Measurements from ENCODE around the gene SEMA4D.
"Not testable (repeated sequence)": the region's sequence is repeated elsewhere in the genome, so short reads cannot be mapped to it uniquely, and the experiment has no call there.

SEMA4D gene

GRCh38 chr9:89488131-89488530, 9.8 kb downstream of the SEMA4D start:
- peaks cover 11% of the 10 kb centered on the region; the same call in 1 of the 2 replicates for H3K4me1 ChIP-seq (ENCODE audit: insufficient read depth, low read length)
- no peaks in the 10 kb centered on the region for H3K9me3 ChIP-seq (ENCODE audit: control insufficient read depth, insufficient read depth, low read length)
- H3K36me3 ChIP-seq (ENCODE audit: insufficient read depth, low read length), result no peaks in the 10 kb centered on the region
- H3K9ac ChIP-seq (ENCODE audit: low read depth, low read length), result no peak overlapping the region

GRCh38 chr9:89486681-89487080, 11.2 kb downstream of the SEMA4D start:
- Histone ChIP-seq H3K9ac (ENCODE audit: low read depth, low read length) (no peak overlapping the region), H3K9me3 (ENCODE audit: control insufficient read depth, insufficient read depth, low read length) (no peaks in the 10 kb centered on the region), H3K36me3 (ENCODE audit: insufficient read depth, low read length) (no peaks in the 10 kb centered on the region), H3K4me1 (ENCODE audit: insufficient read depth, low read length) (peaks cover 11% of the 10 kb centered on the region; the same call in 1 of the 2 replicates)

GRCh38 chr9:89484475-89485404, 13.2 kb downstream of the SEMA4D start:
- Histone ChIP-seq H3K4me1 (ENCODE audit: insufficient read depth, low read length) (peaks cover 8% of the 10 kb centered on the region; the same call in 1 of the 2 replicates), H3K9me3 (ENCODE audit: control insufficient read depth, insufficient read depth, low read length) (no peaks in the 10 kb centered on the region), H3K9ac (ENCODE audit: low read depth, low read length) (no peak overlapping the region), H3K36me3 (ENCODE audit: insufficient read depth, low read length) (no peaks in the 10 kb centered on the region)

- Histone ChIP-seq H3K4me1 (ENCODE audit: insufficient read depth, low read length) (peaks cover 8% of the 10 kb centered on the region; the same call in 1 of the 2 replicates), H3K9me3 (ENCODE audit: control insufficient read depth, insufficient read depth, low read length) (no peaks in the 10 kb centered on the region), H3K9ac (ENCODE audit: low read depth, low read length) (no peak overlapping the region), H3K36me3 (ENCODE audit: insufficient read depth, low read length) (no peaks in the 10 kb centered on the region)
Measured at GRCh38 chr9:89483592-89484474, 14.1 kb downstream of the SEMA4D start.

- Histone ChIP-seq H3K4me1 (ENCODE audit: insufficient read depth, low read length) (peaks cover 13% of the 10 kb centered on the region), H3K9me3 (ENCODE audit: control insufficient read depth, insufficient read depth, low read length) (no peaks in the 10 kb centered on the region), H3K36me3 (ENCODE audit: insufficient read depth, low read length) (no peaks in the 10 kb centered on the region), H3K9ac (ENCODE audit: low read depth, low read length) (no peak overlapping the region)
Measured at GRCh38 chr9:89482901-89483361, 15.0 kb downstream of the SEMA4D start.

GRCh38 chr9:89482056-89482851, 15.7 kb downstream of the SEMA4D start:
- no peaks in the 10 kb centered on the region for H3K36me3 ChIP-seq (ENCODE audit: insufficient read depth, low read length)
- peaks cover 18% of the 10 kb centered on the region for H3K4me1 ChIP-seq (ENCODE audit: insufficient read depth, low read length)
- H3K9ac ChIP-seq (ENCODE audit: low read depth, low read length), result no peak overlapping the region
- no peaks in the 10 kb centered on the region for H3K9me3 ChIP-seq (ENCODE audit: control insufficient read depth, insufficient read depth, low read length)

GRCh38 chr9:89481538-89481915, 16.4 kb downstream of the SEMA4D start:
- H3K36me3 ChIP-seq (ENCODE audit: insufficient read depth, low read length), result no peaks in the 10 kb centered on the region
- no peak overlapping the region for H3K9ac ChIP-seq (ENCODE audit: low read depth, low read length)
- no peaks in the 10 kb centered on the region for H3K9me3 ChIP-seq (ENCODE audit: control insufficient read depth, insufficient read depth, low read length)
- peaks cover 18% of the 10 kb centered on the region for H3K4me1 ChIP-seq (ENCODE audit: insufficient read depth, low read length)

GRCh38 chr9:89480825-89481537, 16.9 kb downstream of the SEMA4D start:
- Histone ChIP-seq H3K4me1 (ENCODE audit: insufficient read depth, low read length) (peaks cover 18% of the 10 kb centered on the region), H3K9me3 (ENCODE audit: control insufficient read depth, insufficient read depth, low read length) (no peaks in the 10 kb centered on the region), H3K9ac (ENCODE audit: low read depth, low read length) (no peak overlapping the region), H3K36me3 (ENCODE audit: insufficient read depth, low read length) (no peaks in the 10 kb centered on the region)

GRCh38 chr9:89480372-89480771, 17.5 kb downstream of the SEMA4D start:
- H3K9ac ChIP-seq (ENCODE audit: low read depth, low read length); H3K9me3 ChIP-seq (ENCODE audit: control insufficient read depth, insufficient read depth, low read length); H3K36me3 ChIP-seq (ENCODE audit: insufficient read depth, low read length): not testable (repeated sequence)
- H3K4me1 ChIP-seq (ENCODE audit: insufficient read depth, low read length), result peaks cover 18% of the 10 kb centered on the region

GRCh38 chr9:89479669-89480011, 18.3 kb downstream of the SEMA4D start:
- not testable (repeated sequence) for H3K36me3 ChIP-seq (ENCODE audit: insufficient read depth, low read length); H3K9ac ChIP-seq (ENCODE audit: low read depth, low read length); H3K9me3 ChIP-seq (ENCODE audit: control insufficient read depth, insufficient read depth, low read length)
- H3K4me1 ChIP-seq (ENCODE audit: insufficient read depth, low read length), result peaks cover 18% of the 10 kb centered on the region

- Histone ChIP-seq H3K9me3 (ENCODE audit: control insufficient read depth, insufficient read depth, low read length) (no peaks in the 10 kb centered on the region), H3K4me1 (ENCODE audit: insufficient read depth, low read length) (peaks cover 13% of the 10 kb centered on the region), H3K36me3 (ENCODE audit: insufficient read depth, low read length) (no peaks in the 10 kb centered on the region), H3K9ac (ENCODE audit: low read depth, low read length) (no peak overlapping the region)
Measured at GRCh38 chr9:89478821-89479668, 18.9 kb downstream of the SEMA4D start.

GRCh38 chr9:89477811-89478630, 19.9 kb downstream of the SEMA4D start:
- Histone ChIP-seq H3K4me1 (ENCODE audit: insufficient read depth, low read length) (peaks cover 11% of the 10 kb centered on the region), H3K9ac (ENCODE audit: low read depth, low read length) (no peak overlapping the region), H3K9me3 (ENCODE audit: control insufficient read depth, insufficient read depth, low read length) (no peaks in the 10 kb centered on the region), H3K36me3 (ENCODE audit: insufficient read depth, low read length) (no peaks in the 10 kb centered on the region)
